ENCODE results near the gene PKNOX1. TPM values are rescaled to one million over a fixed set of nuclear protein-coding genes. Genes with fewer than 3 reads are reported as not detected.
A peak's percentile ranks its signal among the peaks of the same experiment; 100 is the strongest.
"Not testable (repeated sequence)": the region's sequence is repeated elsewhere in the genome, so short reads cannot be mapped to it uniquely, and the experiment has no call there.

Gene PKNOX1
- total RNA-seq, 1 donor from 2014 or later: 17.5 TPM

DNA sequence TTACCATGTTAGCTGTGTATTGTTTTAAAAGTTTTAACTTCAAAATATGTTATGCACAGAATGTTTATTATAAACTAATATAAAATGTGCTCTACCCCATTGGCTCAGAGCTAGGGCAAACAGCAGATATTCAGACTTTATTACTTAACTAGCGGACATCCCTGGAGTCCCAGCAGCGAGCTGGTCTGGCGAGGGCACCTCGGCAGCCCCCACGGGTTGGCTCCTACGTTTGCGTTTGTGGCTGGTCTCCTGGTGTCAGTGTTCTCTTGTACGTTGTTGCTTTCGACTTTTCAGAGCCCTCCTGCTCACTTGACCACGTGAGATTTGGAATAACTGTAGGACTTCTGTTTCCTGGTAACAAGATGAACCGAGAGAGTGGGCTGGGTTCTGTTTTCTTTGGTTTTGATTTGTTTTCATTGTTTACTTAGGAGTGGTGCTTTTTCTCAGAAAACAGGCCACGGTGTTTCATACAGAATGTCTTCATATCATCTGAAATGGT lies 56.8 kb downstream of the PKNOX1 start:
- TF ChIP-seq, protein P1, sequence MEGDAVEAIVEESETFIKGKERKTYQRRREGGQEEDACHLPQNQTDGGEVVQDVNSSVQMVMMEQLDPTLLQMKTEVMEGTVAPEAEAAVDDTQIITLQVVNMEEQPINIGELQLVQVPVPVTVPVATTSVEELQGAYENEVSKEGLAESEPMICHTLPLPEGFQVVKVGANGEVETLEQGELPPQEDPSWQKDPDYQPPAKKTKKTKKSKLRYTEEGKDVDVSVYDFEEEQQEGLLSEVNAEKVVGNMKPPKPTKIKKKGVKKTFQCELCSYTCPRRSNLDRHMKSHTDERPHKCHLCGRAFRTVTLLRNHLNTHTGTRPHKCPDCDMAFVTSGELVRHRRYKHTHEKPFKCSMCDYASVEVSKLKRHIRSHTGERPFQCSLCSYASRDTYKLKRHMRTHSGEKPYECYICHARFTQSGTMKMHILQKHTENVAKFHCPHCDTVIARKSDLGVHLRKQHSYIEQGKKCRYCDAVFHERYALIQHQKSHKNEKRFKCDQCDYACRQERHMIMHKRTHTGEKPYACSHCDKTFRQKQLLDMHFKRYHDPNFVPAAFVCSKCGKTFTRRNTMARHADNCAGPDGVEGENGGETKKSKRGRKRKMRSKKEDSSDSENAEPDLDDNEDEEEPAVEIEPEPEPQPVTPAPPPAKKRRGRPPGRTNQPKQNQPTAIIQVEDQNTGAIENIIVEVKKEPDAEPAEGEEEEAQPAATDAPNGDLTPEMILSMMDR (IDR thresholded peaks at IDR 0.05): no peak
- intact Hi-C loops (cut with DNase I): no loop called here
- Histone ChIP-seq H3K9me3 (no peaks in the 10 kb centered on the region), H3K36me3 (peaks cover 66% of the 10 kb centered on the region), H3K4me3 (no peak overlapping the region), H3K27ac (no peak overlapping the region), H3K27me3 (ENCODE audit: low read depth) (no peaks in the 10 kb centered on the region), H3K4me1 (no peaks in the 10 kb centered on the region)
- DNase-seq: no peak
- no peak for ATAC-seq

DNA sequence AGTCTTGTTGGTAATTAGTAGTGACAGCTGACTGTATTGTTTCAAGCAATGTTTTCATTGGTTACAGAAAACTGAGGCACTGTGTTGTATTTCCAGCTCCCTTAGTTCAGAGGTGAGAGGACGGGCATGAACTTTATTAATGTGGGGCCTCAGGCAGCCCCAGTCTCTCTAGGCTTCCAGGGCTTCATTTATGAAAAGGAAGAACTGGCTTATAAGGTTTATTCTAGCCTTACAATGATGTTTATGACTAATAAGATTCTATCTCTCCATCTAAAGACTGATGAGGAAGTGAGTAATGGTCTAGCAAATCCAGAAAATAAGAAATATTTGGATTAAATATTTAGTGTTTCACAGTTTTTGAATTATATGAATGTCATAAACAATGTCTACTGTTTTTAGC lies 59.7 kb downstream of the PKNOX1 start:
- Histone ChIP-seq H3K27me3 (ENCODE audit: low read depth) (no peaks in the 10 kb centered on the region), H3K27ac (no peak overlapping the region), H3K4me3 (no peak overlapping the region), H3K4me1 (no peaks in the 10 kb centered on the region), H3K9me3 (no peaks in the 10 kb centered on the region), H3K36me3 (peaks cover 51% of the 10 kb centered on the region)
- intact Hi-C loops (cut with DNase I): no loop called here
- DNase-seq (no peak), ATAC-seq (no peak)
- TF ChIP-seq, protein P1 (IDR thresholded peaks at IDR 0.05): no peak

GRCh38 chr21:43034826-43035225 lies 60.5 kb downstream of the PKNOX1 start:
- H3K9me3 ChIP-seq: no peaks in the 10 kb centered on the region
- intact Hi-C loops (cut with DNase I): no loop called here
- no peak overlapping the region for H3K27ac ChIP-seq
- DNase-seq (no peak), ATAC-seq (no peak)
- H3K4me1 ChIP-seq: no peaks in the 10 kb centered on the region
- H3K4me3 ChIP-seq: no peak overlapping the region
- H3K36me3 ChIP-seq: peaks cover 44% of the 10 kb centered on the region
- TF ChIP-seq, protein P1 (IDR thresholded peaks at IDR 0.05): no peak
- H3K27me3 ChIP-seq (ENCODE audit: low read depth): no peaks in the 10 kb centered on the region

GRCh38 chr21:43036889-43037288 lies 62.5 kb downstream of the PKNOX1 start:
- H3K9me3 ChIP-seq; H3K27ac ChIP-seq; H3K4me1 ChIP-seq; H3K4me3 ChIP-seq; intact Hi-C loops (cut with DNase I); H3K27me3 ChIP-seq (ENCODE audit: low read depth): not testable (repeated sequence)
- peaks cover 23% of the 10 kb centered on the region for H3K36me3 ChIP-seq
- DNase-seq: peak; percentile 86
- ATAC-seq: peak; percentile 55 to 90

DNA sequence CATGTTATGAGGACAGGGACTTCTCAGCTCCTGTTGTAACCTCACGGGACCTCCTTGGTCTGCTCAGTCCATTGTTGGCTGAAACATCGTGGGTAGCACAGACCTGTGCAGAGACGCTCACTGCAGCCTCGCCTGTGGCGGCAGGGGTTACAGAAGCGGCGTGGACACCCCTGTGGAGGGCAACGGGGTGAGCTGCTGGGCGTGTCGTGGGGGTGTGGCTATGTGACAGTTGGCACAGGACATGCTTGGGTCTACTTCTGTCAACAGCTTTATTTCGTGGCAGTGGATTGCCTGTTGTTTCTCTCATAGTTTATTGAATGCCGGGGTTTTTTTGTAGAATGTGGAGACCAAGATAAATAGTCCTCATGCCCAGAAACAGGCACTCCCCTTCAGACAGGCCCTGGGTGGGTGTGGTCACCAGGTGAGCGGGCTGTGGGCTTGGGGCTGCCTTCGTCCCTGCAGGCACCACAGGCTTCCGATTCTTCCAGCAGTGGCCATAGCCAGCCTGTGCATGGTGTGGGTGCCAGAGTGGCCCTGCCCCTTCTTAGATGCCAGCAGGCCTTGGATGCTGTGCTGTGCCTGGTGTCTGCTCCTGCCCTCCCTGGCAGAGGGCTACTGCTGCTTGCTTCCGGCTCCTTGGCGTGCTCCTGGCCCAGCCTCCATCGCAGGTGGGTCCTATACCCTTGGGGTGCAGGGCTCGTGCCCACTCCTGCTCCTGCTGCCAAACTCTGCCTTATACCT lies 63.7 kb downstream of the PKNOX1 start:
- H3K4me3 ChIP-seq; H3K9me3 ChIP-seq; DNase-seq; H3K4me1 ChIP-seq; H3K27me3 ChIP-seq (ENCODE audit: low read depth); H3K27ac ChIP-seq; intact Hi-C loops (cut with DNase I): not testable (repeated sequence)
- H3K36me3 ChIP-seq: peaks cover 11% of the 10 kb centered on the region
- ATAC-seq: peak in 1 of 2 donors; percentile 33

DNA sequence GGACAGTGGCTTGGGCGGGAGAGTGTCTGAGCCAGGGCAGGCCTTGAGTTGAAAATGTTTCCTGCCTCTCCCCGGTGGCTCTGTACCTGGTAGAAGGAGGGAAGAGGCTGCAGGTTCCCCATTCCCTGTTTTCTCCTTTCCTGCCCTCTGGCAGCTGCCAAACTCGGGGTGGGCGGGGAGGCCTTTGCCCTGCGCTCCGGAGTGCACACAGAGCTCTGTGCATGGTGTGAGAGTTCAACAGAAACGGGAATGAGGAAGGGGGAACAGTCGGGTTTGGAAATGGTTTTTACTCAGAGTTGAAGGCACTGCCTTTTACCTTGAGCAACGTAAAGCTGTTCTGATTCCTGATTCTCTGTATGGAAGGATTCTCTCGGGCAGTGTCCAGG lies 64.3 kb downstream of the PKNOX1 start:
- H3K4me3 ChIP-seq; H3K36me3 ChIP-seq; intact Hi-C loops (cut with DNase I); H3K27ac ChIP-seq; H3K4me1 ChIP-seq; H3K27me3 ChIP-seq (ENCODE audit: low read depth); H3K9me3 ChIP-seq: not testable (repeated sequence)
- DNase-seq (peak; percentile 69), ATAC-seq (peak in 1 of 2 donors; percentile 48)

DNA sequence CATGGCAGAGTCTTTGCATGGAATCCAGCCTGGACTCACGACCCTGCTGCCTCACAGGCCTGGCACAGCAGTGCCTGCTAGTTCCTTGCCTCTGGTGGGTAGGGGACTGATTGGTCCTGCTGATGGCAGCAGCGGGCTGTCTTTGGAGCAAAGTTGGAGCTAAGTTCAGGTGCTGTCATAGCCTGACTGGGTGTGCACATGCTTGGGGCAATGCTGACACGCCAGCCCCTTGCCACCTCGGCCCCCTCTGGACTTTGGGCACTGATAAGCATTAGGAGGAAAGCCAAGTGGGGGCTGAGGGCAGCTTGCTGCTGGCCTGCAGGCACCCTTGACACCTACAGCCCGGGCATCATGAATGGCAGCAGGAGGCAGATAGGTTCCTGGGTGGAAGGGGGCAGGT lies 67.8 kb downstream of the PKNOX1 start:
- H3K27me3 ChIP-seq (ENCODE audit: low read depth); H3K36me3 ChIP-seq; intact Hi-C loops (cut with DNase I); ATAC-seq; H3K4me3 ChIP-seq; DNase-seq; H3K9me3 ChIP-seq; H3K4me1 ChIP-seq; H3K27ac ChIP-seq: not testable (repeated sequence)

DNA sequence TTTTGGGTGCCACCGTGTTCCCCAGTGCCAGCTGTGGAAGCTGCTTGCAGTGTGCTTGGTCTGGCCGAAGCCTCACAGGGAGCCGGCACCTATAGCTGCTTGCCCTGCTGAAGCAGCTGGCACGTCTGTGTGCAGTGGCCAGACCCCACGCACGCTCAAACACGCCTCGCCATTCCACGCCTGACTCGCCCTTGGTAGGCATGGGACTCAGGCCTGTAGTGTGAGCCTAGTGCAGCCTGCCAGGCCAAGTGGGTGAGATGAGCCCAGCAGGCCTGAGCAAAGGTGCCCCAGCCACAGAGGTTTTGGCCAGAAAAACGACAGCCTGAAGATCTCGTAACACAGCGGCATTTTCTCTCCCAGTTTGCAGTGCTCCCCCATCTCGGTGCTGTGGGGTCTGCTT lies 68.9 kb downstream of the PKNOX1 start:
- H3K27ac ChIP-seq; H3K27me3 ChIP-seq (ENCODE audit: low read depth); H3K4me1 ChIP-seq; intact Hi-C loops (cut with DNase I); H3K9me3 ChIP-seq; DNase-seq; ATAC-seq; H3K36me3 ChIP-seq; H3K4me3 ChIP-seq: not testable (repeated sequence)

DNA sequence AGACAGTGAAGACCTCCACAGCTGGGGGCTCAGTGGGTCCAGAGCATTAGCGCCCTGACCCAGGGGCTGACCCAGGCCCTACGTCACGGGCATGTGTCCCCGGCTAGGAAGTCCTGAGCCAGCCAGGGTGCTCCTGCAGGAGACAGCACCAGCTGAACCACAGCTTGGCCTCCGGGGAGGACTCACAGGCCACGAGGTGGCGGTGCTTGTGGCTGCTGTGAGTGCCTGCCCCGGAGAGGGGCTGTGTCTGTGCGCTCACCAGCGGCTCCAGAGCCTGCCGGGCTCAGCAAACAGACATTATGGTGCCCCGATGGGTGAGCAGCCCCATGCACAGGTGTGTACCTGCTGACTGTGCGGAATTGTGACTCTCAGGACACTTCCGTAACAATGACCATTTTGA lies 70.2 kb downstream of the PKNOX1 start:
- H3K4me1 ChIP-seq; H3K27me3 ChIP-seq (ENCODE audit: low read depth); H3K36me3 ChIP-seq; ATAC-seq; intact Hi-C loops (cut with DNase I); H3K4me3 ChIP-seq; DNase-seq; H3K27ac ChIP-seq; H3K9me3 ChIP-seq: not testable (repeated sequence)

DNA sequence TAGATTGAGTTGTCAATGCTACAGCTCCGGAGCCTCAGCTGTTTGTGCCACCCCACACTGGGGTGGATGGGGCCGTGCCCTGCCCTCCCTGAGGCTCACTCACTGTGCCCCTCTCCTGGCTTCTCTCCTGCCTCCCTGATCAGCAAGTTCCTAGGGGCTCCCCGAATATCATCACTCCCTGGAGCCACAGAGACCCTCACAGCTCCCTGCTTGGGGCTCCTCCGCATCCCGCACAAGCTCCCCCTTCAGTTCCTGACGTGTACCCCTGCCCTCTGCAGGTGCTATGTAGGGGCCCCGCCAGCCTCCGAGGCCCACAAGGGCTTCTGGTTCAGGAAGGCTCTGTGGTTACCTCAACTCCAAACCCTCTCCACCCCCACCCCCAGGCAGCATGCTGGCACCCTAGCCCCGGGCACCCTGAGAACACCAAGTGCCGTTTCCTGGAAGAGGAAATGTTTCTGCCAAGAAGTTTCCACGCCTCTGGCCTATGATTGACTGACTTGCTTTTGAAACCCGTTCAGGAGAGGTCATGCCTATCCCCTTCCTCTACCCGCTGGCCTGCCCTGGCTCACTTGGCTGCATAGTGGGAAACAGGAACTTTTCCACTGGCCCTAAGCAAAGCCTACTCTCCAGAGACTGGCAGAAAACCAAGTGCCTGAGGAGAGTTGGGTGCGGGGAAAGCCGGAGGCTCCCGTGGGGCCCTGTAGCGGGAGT lies 71.0 kb downstream of the PKNOX1 start:
- H3K27ac ChIP-seq: peak overlapping the region; percentile 58
- peak; percentile 92 to 93 for ATAC-seq
- H3K4me3 ChIP-seq; H3K27me3 ChIP-seq (ENCODE audit: low read depth); H3K4me1 ChIP-seq; H3K36me3 ChIP-seq; H3K9me3 ChIP-seq; intact Hi-C loops (cut with DNase I); DNase-seq: not testable (repeated sequence)

All from lower lobe of right lung (tissue), 2 donors.